Measurements from ENCODE around the gene DCBLD1.
"Not testable (repeated sequence)": the region's sequence is repeated elsewhere in the genome, so short reads cannot be mapped to it uniquely, and the experiment has no call there.

- not testable (repeated sequence) for TF ChIP-seq ZNF324 (tag by site-specific recombination; IDR thresholded peaks at IDR 0.05); ZNF138 (tag by site-specific recombination; IDR thresholded peaks at IDR 0.05; ENCODE audit: borderline replicate concordance); CTCF (tag by site-specific recombination; IDR thresholded peaks at IDR 0.05); PATZ1 (tag by site-specific recombination; IDR thresholded peaks at IDR 0.05); KLF7 (tag by site-specific recombination; IDR thresholded peaks at IDR 0.05; ENCODE audit: borderline replicate concordance); ZFHX2 (tag by site-specific recombination; conservative IDR thresholded peaks at IDR 0.05)
These were observed 40.2 kb upstream of the DCBLD1 start for GRCh38 chr6:117442313-117442712.
